ENCODE data around the gene FAM76B. TPM values are rescaled to one million over a fixed set of nuclear protein-coding genes. Genes with fewer than 3 reads are reported as not detected.
"Not testable (repeated sequence)": the region's sequence is repeated elsewhere in the genome, so short reads cannot be mapped to it uniquely, and the experiment has no call there.

The FAM76B gene
- total RNA-seq = 10 to 100 TPM; 45.0 to 45.9 TPM

DNA sequence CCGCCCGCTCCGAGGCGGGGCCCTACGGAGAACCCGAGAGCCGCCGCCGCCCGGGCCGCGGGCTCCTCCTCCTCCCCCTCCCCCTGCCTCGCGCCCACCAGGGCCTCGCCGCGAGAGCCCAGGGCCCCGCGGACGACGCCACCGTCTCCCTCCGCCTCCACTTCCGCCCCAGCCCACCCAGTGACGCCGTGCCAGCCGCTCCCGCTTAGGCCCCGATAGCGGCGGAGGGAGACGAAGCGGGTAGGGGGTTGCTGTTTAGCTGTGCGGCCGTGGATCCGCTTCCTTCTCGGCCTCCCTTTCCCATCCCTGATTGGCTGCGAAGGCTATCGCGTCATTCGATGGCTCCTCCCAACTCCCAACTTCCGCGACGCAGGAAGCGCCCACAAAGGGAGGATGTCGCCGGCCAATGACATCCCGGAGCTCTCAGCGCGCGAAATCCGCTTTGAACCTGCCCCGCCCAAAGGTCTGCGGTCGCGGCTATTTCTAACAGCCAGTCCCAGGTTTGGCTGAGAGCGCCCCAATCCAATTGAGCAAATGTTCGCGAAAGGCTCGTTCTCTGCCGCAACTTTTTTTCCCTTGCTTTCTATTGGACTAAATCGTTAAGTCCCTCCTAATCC lies at the start of gene FAM76B:
TSS of gene FAM76B (minus strand) at position 277 of the 617 bp plus-strand sequence. CDS start 304 bp downstream, outside the sequence.
- POLR2A ChIA-PET = interaction anchor here (0.6 to 3.1 kb wide), 14 partner anchors 9 to 722 kb away, joined by 3 to 23 read pairs (median 4); partner anchors contain the start of genes CCDC82, JRKL, MAML2 and MTMR2
- peak; percentile 98 for DNase-seq
- CTCF ChIA-PET = interaction anchor here (1.0 to 2.3 kb wide), 9 partner anchors 25 to 722 kb away, joined by 3 to 17 read pairs (median 5); partner anchors contain the start of genes CCDC82, JRKL, MAML2 and SESN3
- no peaks in the 10 kb centered on the region for H3K9me3 Mint-ChIP-seq
- peaks cover 52% of the 10 kb centered on the region for H3K4me1 Mint-ChIP-seq (ENCODE audit: low read depth)
- intact Hi-C loops (cut with micrococcal nuclease) = loop anchor here (1.0 to 5.0 kb wide), 14 partner anchors 75 to 1661 kb away; partner anchors contain the start of genes ANKRD49, CCDC82, CWC15 and ENDOD1
- H3K36me3 Mint-ChIP-seq = peaks cover 56% of the 10 kb centered on the region
- no peaks in the 10 kb centered on the region for H3K27me3 Mint-ChIP-seq
- peak within 1 kb of the TSS; percentile 95 for H3K4me3 Mint-ChIP-seq
- peak within 1 kb of the TSS; percentile 100 for H3K27ac Mint-ChIP-seq

DNA sequence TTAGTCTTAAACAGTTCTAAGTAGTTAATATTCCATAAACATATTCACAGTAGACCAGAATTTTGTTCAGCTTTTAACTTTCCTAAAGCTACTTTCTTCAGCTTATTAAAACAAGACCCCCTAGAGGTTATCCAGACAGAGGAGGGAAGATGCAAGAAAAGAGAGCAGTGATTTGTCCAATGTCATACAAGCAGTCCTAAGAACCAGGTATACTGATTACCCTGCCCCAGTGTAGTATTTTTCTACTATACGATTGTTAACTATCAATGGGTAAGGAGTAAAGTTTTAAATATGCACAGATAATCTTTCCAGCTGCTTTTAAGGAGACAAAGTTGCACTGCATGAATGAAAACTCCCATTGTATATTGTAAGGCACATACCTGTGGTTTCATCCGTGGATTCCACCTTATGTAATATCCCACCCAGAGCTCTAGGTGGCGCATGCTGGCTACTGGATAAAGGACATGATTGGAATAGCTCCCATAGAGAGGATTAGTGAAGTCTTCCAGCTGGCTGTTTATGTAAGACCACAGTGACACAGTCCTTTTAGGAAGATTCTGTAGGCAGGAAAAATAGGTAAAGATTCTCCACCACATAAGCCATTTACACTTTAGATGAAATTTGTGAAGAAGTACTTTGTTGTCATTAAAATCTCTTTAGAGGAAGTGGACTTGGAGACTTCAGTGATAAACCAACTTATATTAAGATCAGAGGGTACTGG lies 46.3 kb upstream of the FAM76B start:
- Mint-ChIP-seq H3K9me3 (no peaks in the 10 kb centered on the region), H3K27ac (no peak overlapping the region), H3K36me3 (peaks cover 35% of the 10 kb centered on the region), H3K27me3 (no peaks in the 10 kb centered on the region), H3K4me3 (no peak overlapping the region), H3K4me1 (ENCODE audit: low read depth) (peaks cover 3% of the 10 kb centered on the region)
- intact Hi-C loops (cut with micrococcal nuclease) = loop anchor here (1.0 to 10.0 kb wide), 6 partner anchors 176 to 684 kb away; partner anchors contain the start of gene MAML2
- CTCF ChIA-PET = interaction anchor here (0.8 to 4.2 kb wide), 40 partner anchors 8 to 684 kb away, joined by 3 to 38 read pairs (median 4); partner anchors contain the start of genes CCDC82, JRKL and MAML2
- POLR2A ChIA-PET = interaction anchor here (0.6 kb wide), 1 partner anchor 105 kb away, joined by 3 read pairs; no protein-coding TSS in a partner anchor
- DNase-seq = peak; percentile 63

DNA sequence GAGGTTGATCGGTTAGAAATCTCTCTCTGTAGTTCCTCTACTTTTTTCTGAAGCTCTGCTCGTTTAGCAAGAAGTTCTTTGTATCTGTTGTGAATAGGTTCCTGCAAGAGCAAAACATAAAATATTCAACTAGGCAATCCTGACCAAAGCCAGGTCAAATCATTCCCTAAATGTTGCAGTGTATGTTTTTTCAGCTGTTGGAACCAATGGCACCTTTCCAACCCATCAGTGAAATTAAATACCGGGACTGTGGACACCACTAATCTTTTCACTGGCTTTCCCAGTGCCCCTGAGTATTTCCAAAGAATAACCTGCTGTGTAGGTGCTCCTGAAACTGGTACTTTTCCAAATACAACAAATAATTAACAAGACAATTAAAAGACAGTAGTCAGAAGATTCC lies 45.8 kb upstream of the FAM76B start:
- H3K27me3 Mint-ChIP-seq = no peaks in the 10 kb centered on the region
- H3K36me3 Mint-ChIP-seq = peaks cover 40% of the 10 kb centered on the region
- peaks cover 7% of the 10 kb centered on the region for H3K4me1 Mint-ChIP-seq (ENCODE audit: low read depth)
- no peaks in the 10 kb centered on the region for H3K9me3 Mint-ChIP-seq
- no peak overlapping the region for H3K27ac Mint-ChIP-seq
- CTCF ChIA-PET = interaction anchor here (0.8 to 4.2 kb wide), 33 partner anchors 9 to 683 kb away, joined by 3 to 38 read pairs (median 4); partner anchors contain the start of genes CCDC82, JRKL and MAML2
- POLR2A ChIA-PET = no interaction called here
- no peak for DNase-seq
- H3K4me3 Mint-ChIP-seq = no peak overlapping the region
- intact Hi-C loops (cut with micrococcal nuclease) = loop anchor here (5.0 to 10.0 kb wide), 3 partner anchors 177 to 683 kb away; no protein-coding TSS in a partner anchor

DNA sequence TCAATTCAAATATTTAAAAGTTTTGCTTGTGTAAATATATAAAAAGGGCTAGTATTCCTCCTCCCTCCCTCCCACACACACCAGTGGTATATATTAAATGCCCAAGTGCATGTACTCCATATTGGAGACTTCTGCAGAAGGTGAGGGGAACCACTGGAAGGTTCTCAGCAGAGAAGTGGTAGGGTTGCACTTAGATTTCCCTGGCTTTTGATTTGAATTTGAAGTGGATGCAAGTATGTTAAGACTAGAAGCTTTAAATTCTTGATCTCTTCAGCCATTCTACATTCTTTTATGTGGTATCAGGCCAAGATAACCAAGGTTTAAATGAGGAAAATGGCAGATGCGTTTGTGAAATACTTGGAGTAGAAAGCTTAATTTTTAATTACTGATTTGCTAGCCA lies 43.8 kb upstream of the FAM76B start:
- no peak for DNase-seq
- intact Hi-C loops (cut with micrococcal nuclease) = loop anchor here (10.0 kb wide), 1 partner anchor 401 kb away; no protein-coding TSS in a partner anchor
- H3K36me3 Mint-ChIP-seq = peaks cover 48% of the 10 kb centered on the region
- H3K27ac Mint-ChIP-seq = no peak overlapping the region
- H3K27me3 Mint-ChIP-seq = no peaks in the 10 kb centered on the region
- CTCF ChIA-PET = interaction anchor here (4.2 kb wide), 1 partner anchor 593 kb away, joined by 27 read pairs; no protein-coding TSS in a partner anchor
- POLR2A ChIA-PET = no interaction called here
- no peak overlapping the region for H3K4me3 Mint-ChIP-seq
- H3K4me1 Mint-ChIP-seq (ENCODE audit: low read depth) = peaks cover 14% of the 10 kb centered on the region
- H3K9me3 Mint-ChIP-seq = no peaks in the 10 kb centered on the region

GRCh38 chr11:95832763-95833162 lies 43.2 kb upstream of the FAM76B start:
- ChIA-PET POLR2A (interaction anchor here (1.1 kb wide), 1 partner anchor 42 kb away, joined by 3 read pairs; no protein-coding TSS in a partner anchor), CTCF (interaction anchor here (0.8 kb wide), 1 partner anchor 561 kb away, joined by 4 read pairs; no protein-coding TSS in a partner anchor)
- DNase-seq = no peak
- Mint-ChIP-seq H3K27ac (no peak overlapping the region), H3K36me3 (peaks cover 47% of the 10 kb centered on the region), H3K27me3 (no peaks in the 10 kb centered on the region), H3K4me1 (ENCODE audit: low read depth) (peaks cover 14% of the 10 kb centered on the region), H3K9me3 (no peaks in the 10 kb centered on the region), H3K4me3 (no peak overlapping the region)
- intact Hi-C loops (cut with micrococcal nuclease) = loop anchor here (10.0 kb wide), 1 partner anchor 402 kb away; no protein-coding TSS in a partner anchor

DNA sequence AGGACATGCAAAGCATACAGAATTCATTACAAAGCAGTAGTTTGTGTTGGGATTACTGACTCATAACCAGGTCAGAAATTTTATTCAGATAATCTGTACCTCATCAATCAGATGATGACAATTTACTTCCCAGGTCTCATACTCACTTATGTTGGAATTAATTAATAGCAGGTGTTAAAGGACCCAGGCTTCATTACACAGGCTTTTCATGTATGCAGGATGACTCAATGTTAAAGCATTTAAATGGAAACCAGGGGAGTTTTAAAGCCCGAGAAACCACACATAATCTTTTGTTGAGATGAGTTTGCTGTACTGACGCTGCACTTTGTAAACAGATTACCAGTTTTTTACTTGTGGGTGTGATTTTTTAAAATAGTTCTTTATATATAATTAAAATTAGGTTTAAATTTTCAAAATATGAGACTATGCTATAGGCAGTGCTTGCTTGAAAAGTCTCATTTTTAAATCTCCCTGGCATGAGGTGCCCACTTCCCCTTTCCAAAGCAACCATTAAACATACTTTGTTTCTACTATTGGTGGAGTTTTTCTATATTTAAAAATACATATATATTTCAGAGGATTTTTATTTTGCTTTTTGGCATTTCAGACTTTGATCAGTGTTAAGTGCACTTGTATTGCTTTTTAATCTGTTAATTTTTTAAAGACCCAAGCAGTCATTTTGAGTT lies 41.8 kb upstream of the FAM76B start:
- H3K27ac Mint-ChIP-seq = no peak overlapping the region
- peaks cover 41% of the 10 kb centered on the region for H3K36me3 Mint-ChIP-seq
- no peak for DNase-seq
- peaks cover 14% of the 10 kb centered on the region for H3K4me1 Mint-ChIP-seq (ENCODE audit: low read depth)
- ChIA-PET POLR2A (no interaction called here), CTCF (no interaction called here)
- no peaks in the 10 kb centered on the region for H3K27me3 Mint-ChIP-seq
- intact Hi-C loops (cut with micrococcal nuclease) = loop anchor here (10.0 kb wide), 1 partner anchor 403 kb away; no protein-coding TSS in a partner anchor
- no peak overlapping the region for H3K4me3 Mint-ChIP-seq
- H3K9me3 Mint-ChIP-seq = no peaks in the 10 kb centered on the region

- no peak for DNase-seq
- peak overlapping the region; percentile 58 for H3K27ac Mint-ChIP-seq
- ChIA-PET POLR2A (interaction anchor here (1.4 kb wide), 1 partner anchor 40 kb away, joined by 3 read pairs; the partner anchor contains the start of genes CEP57 and FAM76B), CTCF (interaction anchor here (1.0 kb wide), 1 partner anchor 20 kb away, joined by 3 read pairs; no protein-coding TSS in a partner anchor)
- intact Hi-C loops (cut with micrococcal nuclease) = loop anchor here (10.0 kb wide), 1 partner anchor 405 kb away; no protein-coding TSS in a partner anchor
- H3K4me3 Mint-ChIP-seq = no peak overlapping the region
- no peaks in the 10 kb centered on the region for H3K27me3 Mint-ChIP-seq
- H3K36me3 Mint-ChIP-seq = peaks cover 44% of the 10 kb centered on the region
- peaks cover 14% of the 10 kb centered on the region for H3K4me1 Mint-ChIP-seq (ENCODE audit: low read depth)
- H3K9me3 Mint-ChIP-seq = no peaks in the 10 kb centered on the region
Measured at GRCh38 chr11:95829580-95830259, 40.1 kb upstream of the FAM76B start.

DNA sequence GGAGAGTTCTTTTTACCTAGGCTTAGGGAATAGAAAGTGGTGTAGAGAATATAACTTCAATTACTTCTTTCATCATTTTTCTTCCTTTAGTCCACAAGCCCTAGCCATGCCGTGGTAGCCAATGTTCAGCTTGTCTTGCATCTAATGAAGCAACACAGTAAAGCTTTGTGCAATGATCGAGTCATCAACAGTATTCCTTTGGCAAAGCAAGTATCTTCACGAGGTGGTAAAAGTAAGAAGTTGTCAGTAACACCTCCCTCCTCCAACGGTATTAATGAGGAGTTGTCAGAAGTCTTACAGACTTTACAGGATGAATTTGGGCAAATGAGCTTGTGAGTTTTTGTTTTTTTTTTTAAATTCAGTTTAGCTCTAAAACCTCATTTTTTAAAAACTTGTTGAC lies 38.1 kb upstream of the FAM76B start:
- H3K27ac Mint-ChIP-seq = no peak overlapping the region
- H3K4me3 Mint-ChIP-seq = no peak overlapping the region
- H3K27me3 Mint-ChIP-seq = no peaks in the 10 kb centered on the region
- no peaks in the 10 kb centered on the region for H3K9me3 Mint-ChIP-seq
- intact Hi-C loops (cut with micrococcal nuclease) = no loop called here
- H3K4me1 Mint-ChIP-seq (ENCODE audit: low read depth) = peaks cover 14% of the 10 kb centered on the region
- POLR2A ChIA-PET = no interaction called here
- no peak for DNase-seq
- peaks cover 45% of the 10 kb centered on the region for H3K36me3 Mint-ChIP-seq
- CTCF ChIA-PET = interaction anchor here (0.6 kb wide), 2 partner anchors 8 to 91 kb away, joined by 3 to 4 read pairs; no protein-coding TSS in a partner anchor

- no peak for DNase-seq
- Mint-ChIP-seq H3K36me3 (peaks cover 48% of the 10 kb centered on the region), H3K27ac (no peak overlapping the region), H3K4me3 (no peak overlapping the region), H3K9me3 (no peaks in the 10 kb centered on the region), H3K27me3 (no peaks in the 10 kb centered on the region), H3K4me1 (ENCODE audit: low read depth) (peaks cover 2% of the 10 kb centered on the region)
- CTCF ChIA-PET = no interaction called here
- intact Hi-C loops (cut with micrococcal nuclease) = no loop called here
- POLR2A ChIA-PET = no interaction called here
Measured at GRCh38 chr11:95821640-95822039, 32.1 kb upstream of the FAM76B start.

DNA sequence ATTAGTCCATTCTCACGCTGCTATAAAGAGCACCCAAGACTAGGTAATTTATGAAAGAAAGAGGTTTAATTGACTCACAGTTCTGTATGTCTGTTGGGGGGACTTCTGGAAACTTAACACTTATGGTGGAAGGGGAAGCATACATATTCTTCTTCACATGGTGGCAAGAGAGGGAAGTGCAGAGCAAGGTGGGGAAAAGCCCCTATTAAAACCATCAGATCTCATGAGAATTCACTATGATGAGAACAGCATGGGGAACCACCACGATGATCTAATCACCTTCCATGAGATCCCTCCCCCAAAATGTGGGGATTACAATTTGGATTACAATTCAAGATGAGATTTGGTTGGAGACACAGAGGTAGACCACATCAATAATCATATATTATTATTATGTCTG lies 26.5 kb upstream of the FAM76B start:
- no peak for DNase-seq
- H3K4me3 Mint-ChIP-seq = no peak overlapping the region
- H3K9me3 Mint-ChIP-seq = no peaks in the 10 kb centered on the region
- H3K27me3 Mint-ChIP-seq = no peaks in the 10 kb centered on the region
- H3K36me3 Mint-ChIP-seq = peaks cover 32% of the 10 kb centered on the region
- H3K4me1 Mint-ChIP-seq (ENCODE audit: low read depth) = no peaks in the 10 kb centered on the region
- no peak overlapping the region for H3K27ac Mint-ChIP-seq
- POLR2A ChIA-PET = no interaction called here
- intact Hi-C loops (cut with micrococcal nuclease) = no loop called here
- CTCF ChIA-PET = no interaction called here

- H3K27ac Mint-ChIP-seq; POLR2A ChIA-PET; H3K4me1 Mint-ChIP-seq (ENCODE audit: low read depth); intact Hi-C loops (cut with micrococcal nuclease); CTCF ChIA-PET; DNase-seq; H3K27me3 Mint-ChIP-seq; H3K4me3 Mint-ChIP-seq: not testable (repeated sequence)
- Mint-ChIP-seq H3K9me3 (peaks cover 10% of the 10 kb centered on the region), H3K36me3 (peaks cover 20% of the 10 kb centered on the region)
Measured at GRCh38 chr11:95811052-95811451, 21.5 kb upstream of the FAM76B start.

Measured in activated CD4-positive, alpha-beta memory T cell treated with anti-CD3 and anti-CD28 coated beads for 36 hours (primary cell).